ENCODE data around the gene FAM171A2. TPM values are rescaled to one million over a fixed set of nuclear protein-coding genes. Genes with fewer than 3 reads are reported as not detected.
"Not testable (repeated sequence)": the region's sequence is repeated elsewhere in the genome, so short reads cannot be mapped to it uniquely, and the experiment has no call there.

Gene FAM171A2
- total and polyA plus RNA-seq, 12 donors: 0.13 to 5.4 (median 2.3) TPM

- no peak overlapping the region for H3K27ac ChIP-seq
- no peak overlapping the region for H3K4me3 ChIP-seq
- no peaks in the 10 kb centered on the region for H3K9me3 ChIP-seq (replicated peaks in 1 of 3)
- no peaks in the 10 kb centered on the region for H3K27me3 ChIP-seq
- intact Hi-C loops (cut with DNase I): loop anchor here in 1 of 2 donors (10.0 kb wide), 1 partner anchor 107 kb away; the partner anchor contains the start of gene GPATCH8
- no peak for DNase-seq
- TF ChIP-seq, protein P1, sequence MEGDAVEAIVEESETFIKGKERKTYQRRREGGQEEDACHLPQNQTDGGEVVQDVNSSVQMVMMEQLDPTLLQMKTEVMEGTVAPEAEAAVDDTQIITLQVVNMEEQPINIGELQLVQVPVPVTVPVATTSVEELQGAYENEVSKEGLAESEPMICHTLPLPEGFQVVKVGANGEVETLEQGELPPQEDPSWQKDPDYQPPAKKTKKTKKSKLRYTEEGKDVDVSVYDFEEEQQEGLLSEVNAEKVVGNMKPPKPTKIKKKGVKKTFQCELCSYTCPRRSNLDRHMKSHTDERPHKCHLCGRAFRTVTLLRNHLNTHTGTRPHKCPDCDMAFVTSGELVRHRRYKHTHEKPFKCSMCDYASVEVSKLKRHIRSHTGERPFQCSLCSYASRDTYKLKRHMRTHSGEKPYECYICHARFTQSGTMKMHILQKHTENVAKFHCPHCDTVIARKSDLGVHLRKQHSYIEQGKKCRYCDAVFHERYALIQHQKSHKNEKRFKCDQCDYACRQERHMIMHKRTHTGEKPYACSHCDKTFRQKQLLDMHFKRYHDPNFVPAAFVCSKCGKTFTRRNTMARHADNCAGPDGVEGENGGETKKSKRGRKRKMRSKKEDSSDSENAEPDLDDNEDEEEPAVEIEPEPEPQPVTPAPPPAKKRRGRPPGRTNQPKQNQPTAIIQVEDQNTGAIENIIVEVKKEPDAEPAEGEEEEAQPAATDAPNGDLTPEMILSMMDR (IDR thresholded peaks at IDR 0.05): no peak
- TF ChIP-seq POLR2A (IDR thresholded peaks at IDR 0.05): no peak
- H3K36me3 ChIP-seq (replicated peaks in 1 of 2): peaks cover 0 to 30% of the 10 kb centered on the region in 2 donors
- 93 to 98% (median 96%) methylated on average over 7 to 8 of the region's 8 CpGs for WGBS, 4 donors
- H3K4me1 ChIP-seq (replicated peaks in 1 of 2): no peaks in the 10 kb centered on the region
Observed at GRCh38 chr17:44397479-44398440, 34.1 kb upstream of the FAM171A2 start.

- no peaks in the 10 kb centered on the region for H3K9me3 ChIP-seq (replicated peaks in 1 of 3)
- no peak for TF ChIP-seq POLR2A (IDR thresholded peaks at IDR 0.05)
- TF ChIP-seq, protein P1 (IDR thresholded peaks at IDR 0.05): no peak
- intact Hi-C loops (cut with DNase I): loop anchor here in 1 of 2 donors (10.0 kb wide), 1 partner anchor 108 kb away; the partner anchor contains the start of gene GPATCH8
- WGBS, 4 donors: 88 to 97% (median 95%) methylated on average over 5 of the region's 5 CpGs
- H3K27ac ChIP-seq: no peak overlapping the region
- H3K4me1 ChIP-seq (replicated peaks in 1 of 2): no peaks in the 10 kb centered on the region
- no peak overlapping the region for H3K4me3 ChIP-seq
- H3K36me3 ChIP-seq (replicated peaks in 1 of 2): peaks cover 0 to 30% of the 10 kb centered on the region in 2 donors
- DNase-seq: no peak
- H3K27me3 ChIP-seq: no peaks in the 10 kb centered on the region
Observed at GRCh38 chr17:44396946-44397345, 33.3 kb upstream of the FAM171A2 start.

DNA sequence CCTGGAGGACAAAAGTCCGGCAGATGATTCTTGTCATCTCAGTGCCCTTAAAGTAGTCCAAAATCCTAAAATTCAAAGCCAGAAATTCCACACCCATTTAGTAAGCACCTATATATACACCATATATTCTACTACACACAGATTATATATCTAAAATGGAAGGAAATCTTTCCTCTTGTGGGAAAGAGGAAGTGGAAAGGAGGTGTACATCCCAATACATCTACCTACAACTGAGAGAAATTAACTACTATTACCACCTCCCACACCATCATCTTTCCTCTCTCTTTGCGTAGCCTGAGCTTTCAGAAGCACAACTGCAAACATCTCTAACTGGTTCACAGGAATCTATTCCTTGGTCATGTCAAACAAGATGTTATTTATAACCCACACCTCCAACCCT is 31.2 kb upstream of the FAM171A2 start:
- no peak for DNase-seq
- WGBS, 4 donors: 88 to 98% (median 93%) methylated on average over 2 of the region's 2 CpGs
- H3K4me3 ChIP-seq: no peak overlapping the region
- no peaks in the 10 kb centered on the region for H3K9me3 ChIP-seq (replicated peaks in 1 of 3)
- H3K27ac ChIP-seq: no peak overlapping the region
- TF ChIP-seq, protein P1 (IDR thresholded peaks at IDR 0.05): no peak
- no peak for TF ChIP-seq POLR2A (IDR thresholded peaks at IDR 0.05)
- intact Hi-C loops (cut with DNase I): loop anchor here in 1 of 2 donors (10.0 kb wide), 1 partner anchor 110 kb away; the partner anchor contains the start of gene GPATCH8
- no peaks in the 10 kb centered on the region for H3K4me1 ChIP-seq (replicated peaks in 1 of 2)
- H3K36me3 ChIP-seq (replicated peaks in 1 of 2): peaks cover 0 to 13% of the 10 kb centered on the region in 2 donors
- no peaks in the 10 kb centered on the region for H3K27me3 ChIP-seq

DNA sequence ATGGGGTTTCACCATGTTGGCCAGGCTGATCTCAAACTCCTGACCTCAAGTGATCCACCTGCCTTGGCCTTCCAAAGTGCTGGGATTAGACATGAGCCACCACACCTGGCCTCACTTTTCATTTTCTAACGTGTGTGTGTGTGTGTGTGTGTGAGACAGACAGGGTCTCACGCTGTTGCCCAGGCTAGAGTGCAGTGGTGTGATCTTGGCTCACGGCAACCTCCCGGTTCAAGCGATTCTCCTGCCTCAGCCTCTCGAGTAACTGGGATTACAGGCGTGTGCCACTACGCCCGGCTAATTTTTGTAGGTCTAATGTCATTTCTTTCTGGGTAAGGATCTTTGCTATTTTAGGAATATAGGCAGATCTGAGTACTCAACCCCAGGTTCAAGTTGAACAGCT is 30.5 kb upstream of the FAM171A2 start:
- TF ChIP-seq, protein P1 (IDR thresholded peaks at IDR 0.05): peak in 1 of 6 experiments; percentile 0
- DNase-seq: peak in 1 of 7 donors; percentile 18
- WGBS, 4 donors: 94 to 97% (median 96%) methylated on average over 9 of the region's 9 CpGs
- H3K36me3 ChIP-seq (replicated peaks in 1 of 2); H3K4me3 ChIP-seq; H3K4me1 ChIP-seq (replicated peaks in 1 of 2); H3K27ac ChIP-seq; H3K27me3 ChIP-seq; H3K9me3 ChIP-seq (replicated peaks in 1 of 3): not testable (repeated sequence)
- intact Hi-C loops (cut with DNase I): loop anchor here in 1 of 2 donors (10.0 kb wide), 1 partner anchor 111 kb away; the partner anchor contains the start of gene GPATCH8
